G401.6 (cell line): ENCODE results near the gene RPS21.

Experiments used
- FAIRE-seq: peaks from 2 replicates; lab custom pipeline; 2012; peaks lifted over from hg19 to GRCh38; lab: Jason Lieb, UNC

RPS21 gene

GRCh38 chr20:62396367-62397239 is 9.7 kb downstream of the RPS21 start:
- FAIRE-seq, result no peak

- no peak for FAIRE-seq
Observed at GRCh38 chr20:62398120-62398821, 11.4 kb downstream of the RPS21 start.

- no peak for FAIRE-seq
Observed at GRCh38 chr20:62400021-62400420, 13.1 kb downstream of the RPS21 start.

- FAIRE-seq, result no peak
Observed at GRCh38 chr20:62400541-62400940, 13.6 kb downstream of the RPS21 start.

- no peak for FAIRE-seq
Observed at GRCh38 chr20:62401331-62401779, 14.5 kb downstream of the RPS21 start.

- FAIRE-seq, result no peak
Observed at GRCh38 chr20:62402456-62403150, 15.7 kb downstream of the RPS21 start.

- FAIRE-seq, result no peak
Observed at GRCh38 chr20:62403331-62403730, 16.4 kb downstream of the RPS21 start.

GRCh38 chr20:62404112-62404665 is 17.3 kb downstream of the RPS21 start:
- no peak for FAIRE-seq

- FAIRE-seq, result no peak
Observed at GRCh38 chr20:62404761-62405107, 17.8 kb downstream of the RPS21 start.

GRCh38 chr20:62405108-62405980 is 18.4 kb downstream of the RPS21 start:
- FAIRE-seq, result no peak

- no peak for FAIRE-seq
Observed at GRCh38 chr20:62405981-62406513, 19.1 kb downstream of the RPS21 start.

GRCh38 chr20:62406635-62407176 is 19.8 kb downstream of the RPS21 start:
- no peak for FAIRE-seq

- FAIRE-seq, result no peak
Observed at GRCh38 chr20:62407221-62407992, 20.5 kb downstream of the RPS21 start, which contains the start of gene CABLES2. TSS of gene CABLES2 (minus strand) at chr20:62407285. CDS start at chr20:62407276, 9 bp downstream.

- FAIRE-seq, result no peak
Observed at GRCh38 chr20:62408055-62408454, 21.2 kb downstream of the RPS21 start.

- no peak for FAIRE-seq
Observed at GRCh38 chr20:62408640-62409039, 21.7 kb downstream of the RPS21 start.

- FAIRE-seq, result no peak
Observed at GRCh38 chr20:62409086-62409853, 22.4 kb downstream of the RPS21 start.

- FAIRE-seq, result no peak
Observed at GRCh38 chr20:62409931-62410745, 23.2 kb downstream of the RPS21 start.

GRCh38 chr20:62410746-62411478 is 24.0 kb downstream of the RPS21 start:
- no peak for FAIRE-seq
